ENCODE data around the gene RSAD2. TPM values are rescaled to one million over a fixed set of nuclear protein-coding genes. Genes with fewer than 3 reads are reported as not detected.

The RSAD2 gene
- total RNA-seq, 1 experiment from 2014 or later: not detected

DNA sequence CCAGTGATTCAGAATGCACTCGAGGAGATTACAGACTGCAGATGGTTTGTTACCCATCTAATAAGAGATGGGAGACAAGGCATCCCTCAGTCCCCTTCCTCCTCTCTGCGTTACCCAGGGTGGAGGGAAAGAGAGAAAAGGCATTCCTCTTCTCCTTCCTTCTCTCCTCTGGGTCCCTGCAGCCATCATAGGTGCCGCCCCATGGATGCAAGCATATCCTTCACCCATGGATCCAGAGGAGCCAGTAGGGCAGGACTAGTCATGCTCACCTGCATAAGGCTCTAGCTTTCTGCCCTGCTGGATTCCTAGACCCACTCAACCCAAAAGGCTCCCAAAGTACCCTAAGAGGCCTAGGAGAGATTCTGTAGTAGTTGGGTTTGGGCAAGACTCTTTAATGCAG is 32.3 kb upstream of the RSAD2 start:
- Histone ChIP-seq H3K27me3 (ENCODE audit: insufficient read depth, low read depth) (no peaks in the 10 kb centered on the region), H3K9me3 (ENCODE audit: insufficient read depth, low read depth) (peaks cover 28% of the 10 kb centered on the region), H3K9me2 (ENCODE audit: insufficient read depth) (no peaks in the 10 kb centered on the region), H3K27ac (no peak overlapping the region), H3F3A (ENCODE audit: insufficient read depth, low read depth) (no peaks in the 10 kb centered on the region), H3K79me2 (ENCODE audit: low read depth) (no peaks in the 10 kb centered on the region), H3K36me3 (ENCODE audit: low read depth) (no peaks in the 10 kb centered on the region), H4K20me1 (ENCODE audit: insufficient read depth) (no peaks in the 10 kb centered on the region), H3K4me2 (no peak overlapping the region), H3K4me1 (replicated peaks; ENCODE audit: insufficient read depth) (no peaks in the 10 kb centered on the region), H2AFZ (no peak overlapping the region), H3K4me3 (no peak overlapping the region)
- BruUV-seq (replicated peaks): no TSS peak
- intact Hi-C loops (cut with micrococcal nuclease; ENCODE audit: unreplicated experiment): no loop called here
- ChIA-PET CTCF (no interaction called here), POLR2A (ENCODE audit: unreplicated experiment) (no interaction called here)
- no peak for DNase-seq
- TF ChIP-seq, protein P1, sequence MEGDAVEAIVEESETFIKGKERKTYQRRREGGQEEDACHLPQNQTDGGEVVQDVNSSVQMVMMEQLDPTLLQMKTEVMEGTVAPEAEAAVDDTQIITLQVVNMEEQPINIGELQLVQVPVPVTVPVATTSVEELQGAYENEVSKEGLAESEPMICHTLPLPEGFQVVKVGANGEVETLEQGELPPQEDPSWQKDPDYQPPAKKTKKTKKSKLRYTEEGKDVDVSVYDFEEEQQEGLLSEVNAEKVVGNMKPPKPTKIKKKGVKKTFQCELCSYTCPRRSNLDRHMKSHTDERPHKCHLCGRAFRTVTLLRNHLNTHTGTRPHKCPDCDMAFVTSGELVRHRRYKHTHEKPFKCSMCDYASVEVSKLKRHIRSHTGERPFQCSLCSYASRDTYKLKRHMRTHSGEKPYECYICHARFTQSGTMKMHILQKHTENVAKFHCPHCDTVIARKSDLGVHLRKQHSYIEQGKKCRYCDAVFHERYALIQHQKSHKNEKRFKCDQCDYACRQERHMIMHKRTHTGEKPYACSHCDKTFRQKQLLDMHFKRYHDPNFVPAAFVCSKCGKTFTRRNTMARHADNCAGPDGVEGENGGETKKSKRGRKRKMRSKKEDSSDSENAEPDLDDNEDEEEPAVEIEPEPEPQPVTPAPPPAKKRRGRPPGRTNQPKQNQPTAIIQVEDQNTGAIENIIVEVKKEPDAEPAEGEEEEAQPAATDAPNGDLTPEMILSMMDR (conservative IDR thresholded peaks at IDR 0.05): no peak
- TF ChIP-seq EZH2 (IDR thresholded peaks at IDR 0.05; ENCODE audit: low read depth): no peak

DNA sequence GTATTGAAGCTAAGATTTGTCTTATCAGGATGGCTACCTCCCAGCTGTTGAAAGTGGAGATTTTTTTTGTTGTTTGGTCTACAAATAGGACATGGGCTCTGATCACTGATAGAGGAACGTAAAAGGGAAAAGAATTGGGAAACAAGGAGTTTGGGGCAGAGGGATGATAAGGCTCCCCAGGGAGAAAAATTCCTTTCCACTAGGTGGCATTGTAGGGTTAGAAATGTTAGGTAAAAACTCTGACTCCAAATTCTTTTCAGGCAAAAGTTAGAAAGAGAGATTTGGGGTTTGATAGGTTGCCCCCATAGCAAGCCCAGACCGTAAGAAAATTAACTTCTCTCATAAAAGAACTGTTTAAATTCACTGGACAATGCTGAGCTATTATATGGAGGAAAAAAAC is 31.7 kb upstream of the RSAD2 start:
- Histone ChIP-seq H3K4me3 (no peak overlapping the region), H3K36me3 (ENCODE audit: low read depth) (no peaks in the 10 kb centered on the region), H3K4me1 (replicated peaks; ENCODE audit: insufficient read depth) (no peaks in the 10 kb centered on the region), H2AFZ (no peak overlapping the region), H3K4me2 (no peak overlapping the region), H4K20me1 (ENCODE audit: insufficient read depth) (no peaks in the 10 kb centered on the region), H3K9me2 (ENCODE audit: insufficient read depth) (no peaks in the 10 kb centered on the region), H3K9me3 (ENCODE audit: insufficient read depth, low read depth) (peaks cover 28% of the 10 kb centered on the region), H3F3A (ENCODE audit: insufficient read depth, low read depth) (no peaks in the 10 kb centered on the region), H3K27me3 (ENCODE audit: insufficient read depth, low read depth) (no peaks in the 10 kb centered on the region), H3K79me2 (ENCODE audit: low read depth) (no peaks in the 10 kb centered on the region), H3K27ac (no peak overlapping the region)
- ChIA-PET POLR2A (ENCODE audit: unreplicated experiment) (no interaction called here), CTCF (no interaction called here)
- TF ChIP-seq, protein P1 (conservative IDR thresholded peaks at IDR 0.05): 0 out of 2 replicates have a peak, but pooled peaks have one; percentile 35
- TF ChIP-seq EZH2 (IDR thresholded peaks at IDR 0.05; ENCODE audit: low read depth): no peak
- DNase-seq: no peak
- BruUV-seq (replicated peaks): no TSS peak
- intact Hi-C loops (cut with micrococcal nuclease; ENCODE audit: unreplicated experiment): no loop called here

DNA sequence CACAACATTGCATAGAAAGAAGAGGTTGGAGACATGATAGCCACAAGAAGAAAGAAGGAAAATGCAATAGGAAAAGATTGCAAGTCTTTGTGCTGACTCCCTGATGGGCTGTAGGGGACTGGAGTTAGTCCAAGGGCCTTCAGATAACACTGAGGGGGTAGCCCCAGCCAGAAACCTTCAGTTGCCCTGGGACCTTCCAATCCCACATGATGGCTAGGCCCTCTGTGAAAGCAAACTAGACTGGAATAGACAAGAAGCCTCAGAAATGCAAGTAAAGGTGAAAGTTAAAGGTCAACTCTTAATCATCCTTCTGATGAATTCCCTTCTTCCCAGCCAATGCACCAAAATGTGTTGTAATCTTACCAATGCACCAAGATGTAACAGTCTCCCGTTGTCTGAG is 31.0 kb upstream of the RSAD2 start:
- H2AFZ ChIP-seq: no peak overlapping the region
- TF ChIP-seq, protein P1 (conservative IDR thresholded peaks at IDR 0.05): no peak
- no peak for TF ChIP-seq EZH2 (IDR thresholded peaks at IDR 0.05; ENCODE audit: low read depth)
- H3K27ac ChIP-seq: no peak overlapping the region
- no peaks in the 10 kb centered on the region for H3K36me3 ChIP-seq (ENCODE audit: low read depth)
- no peak overlapping the region for H3K4me3 ChIP-seq
- no peaks in the 10 kb centered on the region for H4K20me1 ChIP-seq (ENCODE audit: insufficient read depth)
- CTCF ChIA-PET: no interaction called here
- H3K9me3 ChIP-seq (ENCODE audit: insufficient read depth, low read depth): peaks cover 28% of the 10 kb centered on the region
- intact Hi-C loops (cut with micrococcal nuclease; ENCODE audit: unreplicated experiment): no loop called here
- POLR2A ChIA-PET (ENCODE audit: unreplicated experiment): no interaction called here
- H3K4me1 ChIP-seq (replicated peaks; ENCODE audit: insufficient read depth): no peaks in the 10 kb centered on the region
- no TSS peak for BruUV-seq (replicated peaks)
- no peak overlapping the region for H3K4me2 ChIP-seq
- no peaks in the 10 kb centered on the region for H3K79me2 ChIP-seq (ENCODE audit: low read depth)
- H3K9me2 ChIP-seq (ENCODE audit: insufficient read depth): no peaks in the 10 kb centered on the region
- no peak for DNase-seq
- H3F3A ChIP-seq (ENCODE audit: insufficient read depth, low read depth): no peaks in the 10 kb centered on the region
- H3K27me3 ChIP-seq (ENCODE audit: insufficient read depth, low read depth): no peaks in the 10 kb centered on the region

Data from PC-9 (cell line).